Psoas muscle (tissue), 8 donors: ENCODE data around the gene OSBPL9. TPM values are rescaled to one million over a fixed set of nuclear protein-coding genes. Genes with fewer than 3 reads are reported as not detected.

Experiments
- ATAC-seq, 4 donors: fragments of 200-7000 bp; cut with Tn5 transposase; one replicate each; pipeline ENCODE4 v1.9.1; 2020; ENCODE audit warnings: moderate library complexity in 3 of 4, mild to moderate bottlenecking in 2 of 4
- DNase-seq, 2 donors: peaks; one replicate each; pipeline ENCODE4 v3.0.0-alpha.2; 2020
- H3K27ac ChIP-seq: fragments of 200-600 bp; one replicate; pipeline ENCODE4 v1.8.0; 2022
- H3K27me3 ChIP-seq, 3 donors: fragments of 200-600 bp in 1 of 3; one replicate each; pipeline versions ENCODE4 v1.6.1 to v1.8.0; 2013 to 2022; ENCODE audit warnings: low read length in 2 of 3, mild to moderate bottlenecking in 2 of 3, moderate library complexity in 1 of 3; ENCODE audit not compliant: insufficient read depth in 3 of 3
- H3K36me3 ChIP-seq, 2 donors: fragments of 200-600 bp in 1 of 2; one replicate each; pipeline versions ENCODE4 v1.6.1 to v1.8.0; 2013 to 2022; ENCODE audit warnings: low read depth in 1 of 2, mild to moderate bottlenecking in 1 of 2, moderate library complexity in 1 of 2; ENCODE audit not compliant: insufficient read depth in 1 of 2
- H3K4me1 ChIP-seq: fragments of 200-600 bp; one replicate; pipeline ENCODE4 v1.8.0; 2022
- H3K4me3 ChIP-seq: fragments of 200-600 bp; one replicate; pipeline ENCODE4 v1.8.0; 2022; ENCODE audit warnings: mild to moderate bottlenecking
- H3K9me3 ChIP-seq: fragments of 200-600 bp; one replicate; pipeline ENCODE4 v1.8.0; 2022
- CTCF ChIP-seq: fragments of 200-600 bp; IDR thresholded peaks from one replicate; pipeline ENCODE4 v1.8.0; 2022; ENCODE audit warnings: antibody characterized with exemption
- WGBS, 3 donors: extraction: QIAGEN DNeasy Blood & Tissue Kit; methylation state at CpG; one replicate each; pipeline versions ENCODE4 v1.1.6 to v1.1.7; 2013; 5-methylcytosine and 5-hydroxymethylcytosine counted together
- intact Hi-C, 2 donors: fragments of 100-400 bp; cut with DNase I; formaldehyde crosslinking; loops; one replicate each; pipeline versions ENCODE4 v1.11.0 to v1.14.2; 2022
- polyA plus RNA-seq, 3 donors: library from polyadenylated mRNA; stranded (reverse); fragments of 200-250 nt; gene quantifications; one replicate each; pipeline ENCODE4 v1.2.3, GENCODE V29; 2013
- total RNA-seq, 4 donors: library from RNA; stranded (reverse); fragmentation: NEBNext Ultra II Directional in 2 of 4; extraction: Animal tissue kit (Norgen Biotek cat#: 25700) in 2 of 4; gene quantifications; one replicate each; pipeline versions ENCODE4 v1.2.1 to v1.2.4, GENCODE V29; 2021 to 2023
- donor health status: healthy with polysubstance abuse.
- donor health status: DM: no; HTN: no; CAD: no; lungs with moderate emphysema.
- donor health status: Bipolar disorder and iron deficiency.
- donor health status: healthy.
- donor health status: DM: yes; HTN: yes; CAD: no.
- donor health status: DM: no; HTN: no; CAD: no.
- donor health status: DM: no; HTN: no; CAD: no.
- donor health status: DM: yes; HTN: yes; CAD: no.

OSBPL9 gene
- total and polyA plus RNA-seq, 7 donors: 15.6 to 141 (median 60.6) TPM

GRCh38 chr1:51833700-51834099, 216.8 kb downstream of the OSBPL9 start:
- DNase-seq (no peak), ATAC-seq (no peak)
- intact Hi-C loops: no loop called here
- no peak for TF ChIP-seq CTCF
- no peaks in the 10 kb centered on the region for H3K9me3 ChIP-seq
- no peak overlapping the region for H3K4me3 ChIP-seq
- H3K4me1 ChIP-seq: no peaks in the 10 kb centered on the region
- WGBS, 3 donors: 94 to 98% (median 97%) methylated on average over 2 of the region's 2 CpGs
- H3K27ac ChIP-seq: no peak overlapping the region
- no peaks in the 10 kb centered on the region for H3K27me3 ChIP-seq
- H3K36me3 ChIP-seq: peaks cover 8 to 89% of the 10 kb centered on the region in 2 donors

- H3K27me3 ChIP-seq: no peaks in the 10 kb centered on the region
- intact Hi-C loops: no loop called here
- H3K9me3 ChIP-seq: no peaks in the 10 kb centered on the region
- peaks cover 5 to 72% of the 10 kb centered on the region in 2 donors for H3K36me3 ChIP-seq
- 88 to 92% (median 90%) methylated on average over 1 of the region's 1 CpG for WGBS, 3 donors
- H3K4me3 ChIP-seq: no peak overlapping the region
- no peak for TF ChIP-seq CTCF
- DNase-seq (no peak), ATAC-seq (no peak)
- H3K4me1 ChIP-seq: no peaks in the 10 kb centered on the region
- H3K27ac ChIP-seq: no peak overlapping the region
These were observed 220.4 kb downstream of the OSBPL9 start for GRCh38 chr1:51837243-51837642.

Other genes starting within 250 kb of the OSBPL9 start
- 10 to 100 TPM; 42.6 to 71.9 (median 54.1) TPM for gene EPS15, start 97.8 kb upstream of the OSBPL9 start, total RNA-seq
- 10 to 100 TPM in 2 of 3 donors, 1 to 10 TPM in 1; 9.8 to 46.1 (median 21.7) TPM for gene EPS15, start 97.8 kb upstream of the OSBPL9 start, polyA plus RNA-seq